GM23248 (cell line): ENCODE results near the gene KCNMA1. TPM values are rescaled to one million over a fixed set of nuclear protein-coding genes. Genes with fewer than 3 reads are reported as not detected.

Experiments
- DNase-seq: peaks from one replicate; pipeline ENCODE4 v3.0.0-alpha.2; 2015
- H2AFZ ChIP-seq: fragments of 200-600 bp; sonication (generic); 2 replicates; pipeline ENCODE4 v1.6.1; 2016; ENCODE audit warnings: antibody characterized with exemption
- H3F3A ChIP-seq: fragments of 200-600 bp; sonication (generic); 2 replicates; pipeline ENCODE4 v1.6.1; 2016; ENCODE audit warnings: mild to moderate bottlenecking, antibody characterized with exemption, mixed run types; ENCODE audit not compliant: insufficient read depth
- H3K27ac ChIP-seq: fragments of 200-600 bp; sonication (generic); 2 replicates; pipeline ENCODE4 v1.5.1; 2016; ENCODE audit warnings: mild to moderate bottlenecking
- H3K27me3 ChIP-seq: fragments of 200-600 bp; sonication (generic); replicated peaks from 2 replicates; pipeline ENCODE4 v1.6.1; 2016; ENCODE audit warnings: mild to moderate bottlenecking; ENCODE audit not compliant: insufficient read depth
- H3K36me3 ChIP-seq: fragments of 200-600 bp; sonication (generic); 2 replicates; pipeline ENCODE4 v1.6.1; 2016; ENCODE audit warnings: low read depth, mild to moderate bottlenecking
- H3K4me1 ChIP-seq: fragments of 200-600 bp; sonication (generic); 2 replicates; pipeline ENCODE4 v1.6.1; 2016; ENCODE audit warnings: mild to moderate bottlenecking; ENCODE audit not compliant: insufficient read depth
- H3K4me2 ChIP-seq: fragments of 200-600 bp; sonication (generic); one replicate; pipeline ENCODE4 v1.6.1; 2016; ENCODE audit warnings: mild to moderate bottlenecking; ENCODE audit not compliant: unreplicated experiment
- H3K4me3 ChIP-seq: fragments of 200-600 bp; sonication (generic); 2 replicates; pipeline ENCODE4 v1.5.1; 2016; ENCODE audit warnings: mild to moderate bottlenecking
- H3K79me2 ChIP-seq: fragments of 200-600 bp; sonication (generic); 2 replicates; pipeline ENCODE4 v1.6.1; 2016; ENCODE audit warnings: mild to moderate bottlenecking; ENCODE audit not compliant: insufficient read depth
- H3K9ac ChIP-seq: fragments of 200-600 bp; sonication (generic); 2 replicates; pipeline ENCODE4 v1.6.1; 2016; ENCODE audit warnings: mild to moderate bottlenecking
- H3K9me2 ChIP-seq: fragments of 200-600 bp; sonication (generic); 2 replicates; pipeline ENCODE4 v1.6.1; 2016; ENCODE audit warnings: mixed run types, mild to moderate bottlenecking, moderate library complexity; ENCODE audit not compliant: insufficient read depth
- H3K9me3 ChIP-seq: fragments of 200-600 bp; sonication (generic); one replicate; pipeline ENCODE4 v1.6.1; 2017; ENCODE audit warnings: low read depth
- H4K20me1 ChIP-seq: fragments of 200-600 bp; sonication (generic); 2 replicates; pipeline ENCODE4 v1.6.0; 2016; ENCODE audit not compliant: insufficient read depth
- EZH2 ChIP-seq: fragments of 200-600 bp; sonication (generic); IDR thresholded peaks from 2 replicates; pipeline ENCODE4 v1.6.1; 2018; ENCODE audit warnings: antibody characterized with exemption, mild to moderate bottlenecking; ENCODE audit not compliant: insufficient read depth, poor library complexity, severe bottlenecking
- EZH2phosphoT487 ChIP-seq: fragments of 200-600 bp; sonication (generic); IDR thresholded peaks from 2 replicates; pipeline ENCODE4 v1.6.1; 2018; ENCODE audit warnings: antibody characterized with exemption, moderate library complexity, mild to moderate bottlenecking, low read depth; ENCODE audit not compliant: insufficient read depth
- WGBS, 2 experiments: methylation state at CpG; one replicate each; pipeline ENCODE4 v1.1.6; 2015 to 2017; ENCODE audit warnings: low lambda C conversion rate in 2 of 2, low coverage in 1 of 2; ENCODE audit errors: missing lambda C conversion rate in 2 of 2; 5-methylcytosine and 5-hydroxymethylcytosine counted together
- in situ Hi-C: fragments of 300-500 bp; cut with MboI; formaldehyde crosslinking; loops from 2 replicates; pipeline ENCODE4 v1.15.0; 2020
- polyA plus RNA-seq: library from polyadenylated mRNA; unstranded; fragments of >200 nt; fragmentation: Nextera tagmentation; extraction: Ambion mirVana; gene quantifications from 2 replicates; pipeline ENCODE4 v1.2.1, GENCODE V29; 2016
- total RNA-seq: library from RNA; depleted of rRNA; stranded (reverse); fragments of >200 nt; shearing (Covaris generic); gene quantifications from 2 replicates; pipeline ENCODE4 v1.2.3, GENCODE V29; 2014

KCNMA1 gene
- total and polyA plus RNA-seq, 2 experiments from 2014 or later: 14.2 to 25.1 TPM

DNA sequence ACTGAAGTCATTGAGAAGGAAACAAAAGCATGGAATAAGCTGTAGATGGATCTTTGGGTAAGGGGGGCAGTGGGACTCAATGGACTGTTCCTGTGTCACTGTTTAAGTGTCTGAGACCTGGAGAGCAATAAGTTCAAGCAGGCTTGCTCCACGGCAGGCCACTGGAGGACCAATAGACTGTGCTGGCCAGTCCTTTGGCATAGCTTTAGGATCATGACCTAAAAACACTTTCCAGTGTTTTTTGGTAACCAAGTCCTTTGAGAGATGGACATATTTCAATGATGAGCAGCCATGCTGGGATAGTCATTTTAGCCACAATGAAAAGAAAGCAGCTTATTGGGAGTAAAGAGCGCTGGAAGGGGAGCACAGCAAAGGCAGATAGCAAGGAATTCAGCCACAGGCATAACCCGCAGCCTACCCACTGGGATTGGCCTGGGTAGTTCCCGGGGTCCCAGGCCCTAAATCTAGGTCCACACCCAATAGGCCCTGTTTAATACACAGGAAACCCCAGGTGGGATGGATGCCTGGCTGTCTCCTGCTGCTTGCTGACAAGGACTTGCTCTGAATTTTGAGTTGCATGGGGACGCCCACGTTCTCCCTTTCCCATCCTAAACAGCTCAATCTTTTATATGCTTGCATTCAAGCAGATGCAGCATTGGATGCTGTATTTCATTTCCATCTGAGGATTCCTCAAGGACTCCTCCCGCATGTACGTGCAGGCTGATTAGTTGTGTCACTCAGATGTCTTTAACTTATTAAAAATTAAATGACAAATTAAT is 727.2 kb downstream of the KCNMA1 start:
- no peaks in the 10 kb centered on the region for H3K36me3 ChIP-seq
- in situ Hi-C loops: no loop called here

DNA sequence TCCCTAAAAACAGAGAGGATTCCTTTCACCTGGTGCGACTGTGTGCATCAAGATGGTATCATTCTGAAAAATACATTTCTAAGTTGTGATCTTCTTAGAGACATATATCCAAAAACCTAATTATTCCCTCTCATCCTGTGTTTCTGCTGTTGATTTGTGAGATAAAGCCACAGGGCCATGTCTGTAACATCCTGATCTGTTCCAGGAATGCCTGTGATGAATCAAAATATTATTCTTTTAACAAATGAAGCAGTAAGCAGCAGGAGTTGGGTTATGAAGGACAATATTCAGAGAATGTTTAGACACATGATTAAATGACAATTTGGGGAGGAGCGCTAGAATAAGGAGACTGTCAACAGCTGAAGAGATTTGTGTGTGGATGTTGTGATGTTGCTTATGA is 731.4 kb downstream of the KCNMA1 start:
- Histone ChIP-seq H3K27ac (no peak overlapping the region), H3K4me3 (no peak overlapping the region), H3F3A (no peaks in the 10 kb centered on the region), H3K9me2 (no peaks in the 10 kb centered on the region), H2AFZ (no peak overlapping the region), H3K27me3 (no peaks in the 10 kb centered on the region), H3K9ac (no peak overlapping the region), H3K4me2 (no peak overlapping the region), H3K9me3 (no peaks in the 10 kb centered on the region), H3K79me2 (no peaks in the 10 kb centered on the region), H4K20me1 (no peaks in the 10 kb centered on the region), H3K4me1 (no peaks in the 10 kb centered on the region), H3K36me3 (no peaks in the 10 kb centered on the region)
- no peak for TF ChIP-seq EZH2phosphoT487
- TF ChIP-seq EZH2: no peak
- WGBS, 2 experiments: 74 to 75% methylated on average over 2 of the region's 2 CpGs
- in situ Hi-C loops: no loop called here
- DNase-seq: no peak

More for the DNA sequence above, 727.2 kb downstream of the KCNMA1 start:
- Histone ChIP-seq H3K9ac (no peak overlapping the region), H3K27me3 (no peaks in the 10 kb centered on the region), H4K20me1 (no peaks in the 10 kb centered on the region), H3K4me1 (no peaks in the 10 kb centered on the region), H3K4me3 (no peak overlapping the region), H3K9me3 (no peaks in the 10 kb centered on the region), H3F3A (no peaks in the 10 kb centered on the region), H2AFZ (no peak overlapping the region), H3K27ac (no peak overlapping the region), H3K4me2 (no peak overlapping the region), H3K79me2 (no peaks in the 10 kb centered on the region), H3K9me2 (no peaks in the 10 kb centered on the region)
- TF ChIP-seq EZH2phosphoT487: no peak
- TF ChIP-seq EZH2: no peak
- WGBS, 2 experiments: 84% methylated on average over 8 of the region's 8 CpGs
- no peak for DNase-seq

DNA sequence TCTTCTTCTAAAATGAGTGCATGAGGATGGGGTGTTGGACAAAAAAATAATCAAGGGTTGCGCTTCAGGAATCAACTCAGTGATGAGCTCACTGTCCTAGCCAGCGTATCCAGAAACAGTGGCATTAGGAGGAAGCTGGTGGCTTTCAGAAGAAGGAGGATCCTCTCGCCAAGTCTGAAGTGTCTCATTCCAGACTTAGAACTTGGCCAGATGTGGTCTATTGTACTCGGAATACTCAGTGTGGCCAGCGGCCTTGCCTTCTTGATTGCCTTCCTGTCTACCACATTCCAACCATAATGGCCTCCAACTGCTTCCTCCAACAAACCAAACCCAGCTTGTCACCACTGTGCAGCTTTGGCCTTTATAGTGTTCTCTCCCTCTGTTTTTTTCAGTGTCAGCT is 732.4 kb downstream of the KCNMA1 start:
- H3K9me3 ChIP-seq: no peaks in the 10 kb centered on the region
- in situ Hi-C loops: no loop called here
- no peak overlapping the region for H3K4me2 ChIP-seq
- no peak overlapping the region for H3K9ac ChIP-seq
- no peak for DNase-seq
- no peaks in the 10 kb centered on the region for H3K4me1 ChIP-seq
- H3K27me3 ChIP-seq: no peaks in the 10 kb centered on the region
- no peak overlapping the region for H2AFZ ChIP-seq
- no peak overlapping the region for H3K4me3 ChIP-seq
- no peaks in the 10 kb centered on the region for H3K9me2 ChIP-seq
- WGBS, 2 experiments: 71 to 73% methylated on average over 5 of the region's 5 CpGs
- H4K20me1 ChIP-seq: no peaks in the 10 kb centered on the region
- no peaks in the 10 kb centered on the region for H3K36me3 ChIP-seq
- H3K27ac ChIP-seq: no peak overlapping the region
- H3K79me2 ChIP-seq: no peaks in the 10 kb centered on the region
- TF ChIP-seq EZH2phosphoT487 (no peak), EZH2 (no peak)
- H3F3A ChIP-seq: no peaks in the 10 kb centered on the region

DNA sequence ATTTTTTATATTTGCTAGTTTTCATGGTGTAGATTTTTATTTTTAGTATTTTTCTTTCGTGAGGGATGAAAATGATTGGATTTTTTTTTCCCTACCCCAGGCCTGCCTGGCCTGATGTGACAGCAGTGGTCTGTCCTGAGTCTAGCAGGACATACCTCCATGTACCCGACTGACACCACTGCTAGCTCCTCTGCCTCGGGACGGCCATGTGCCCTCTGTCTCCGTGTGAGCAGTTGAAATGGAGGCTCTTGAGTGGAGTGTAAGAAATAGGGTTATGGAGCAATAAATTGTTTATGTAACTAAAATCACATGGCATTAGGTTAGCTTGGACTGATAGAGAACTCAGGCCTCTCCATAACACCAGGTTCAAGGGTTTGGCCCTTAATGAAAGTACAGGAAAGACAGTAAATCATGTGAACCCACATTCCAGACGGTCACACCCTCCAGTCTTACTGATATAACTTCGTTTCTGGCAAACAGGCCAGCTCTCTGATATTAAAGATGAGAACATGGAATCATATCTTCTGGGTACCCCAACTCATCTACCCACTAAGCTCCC is 734.1 kb downstream of the KCNMA1 start:
- WGBS, 2 experiments: 81 to 82% methylated on average over 7 of the region's 7 CpGs
- Histone ChIP-seq H3K4me1 (peaks cover 11% of the 10 kb centered on the region), H3K9ac (no peak overlapping the region), H3K4me2 (no peak overlapping the region), H4K20me1 (no peaks in the 10 kb centered on the region), H3K79me2 (no peaks in the 10 kb centered on the region), H3K27ac (no peak overlapping the region), H3K9me3 (no peaks in the 10 kb centered on the region), H3K4me3 (no peak overlapping the region), H3K36me3 (no peaks in the 10 kb centered on the region), H3K27me3 (no peaks in the 10 kb centered on the region), H2AFZ (no peak overlapping the region), H3F3A (no peaks in the 10 kb centered on the region), H3K9me2 (no peaks in the 10 kb centered on the region)
- no peak for DNase-seq
- no peak for TF ChIP-seq EZH2
- no peak for TF ChIP-seq EZH2phosphoT487
- in situ Hi-C loops: no loop called here
